ENCODE measurements around the gene ZFYVE28.

DNA sequence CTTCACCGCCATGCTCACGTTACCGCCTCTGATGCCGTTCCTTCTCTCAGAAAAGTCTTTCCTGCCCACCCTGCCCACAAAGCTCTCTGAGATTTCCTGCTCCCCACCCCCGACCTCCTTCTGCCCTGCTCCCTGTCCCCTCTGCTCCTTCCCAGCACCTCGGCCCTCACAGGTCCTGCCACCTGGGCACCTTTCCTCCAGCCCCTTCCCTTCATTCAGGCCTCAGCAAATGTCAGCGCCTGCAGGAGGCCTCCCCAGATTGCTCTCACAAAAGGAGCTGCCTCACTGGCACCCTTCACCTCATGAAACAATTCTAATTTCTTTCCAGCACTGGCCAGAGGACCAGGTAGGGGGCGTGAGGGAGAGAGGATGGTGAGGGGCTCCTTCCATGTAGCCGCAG is 122.9 kb downstream of the ZFYVE28 start:
- no peak for TF ChIP-seq CTCF (IDR thresholded peaks at IDR 0.05)
- TF ChIP-seq POLR2A (IDR thresholded peaks at IDR 0.05), result no peak
